Subcutaneous abdominal adipose tissue (tissue), 5 donors: Measurements from ENCODE around the gene KNTC1.
"Not testable (repeated sequence)": the region's sequence is repeated elsewhere in the genome, so short reads cannot be mapped to it uniquely, and the experiment has no call there.

Experiments used
- H3K27ac ChIP-seq: one replicate; pipeline ENCODE4 v1.7.0; 2013; ENCODE audit warnings: low read depth, mild to moderate bottlenecking, inconsistent platforms, low read length, moderate library complexity
- H3K27me3 ChIP-seq, 5 donors: one replicate each; pipeline ENCODE4 v1.7.0; 2013; ENCODE audit warnings: low read length in 5 of 5, inconsistent platforms in 1 of 5; ENCODE audit not compliant: control insufficient read depth in 5 of 5, insufficient read depth in 4 of 5
- H3K36me3 ChIP-seq, 5 donors: one replicate each; pipeline ENCODE4 v1.7.0; 2013; ENCODE audit warnings: low read length in 5 of 5; ENCODE audit not compliant: control insufficient read depth in 5 of 5, insufficient read depth in 5 of 5
- H3K4me1 ChIP-seq, 5 donors: one replicate each; pipeline ENCODE4 v1.7.0; 2013; ENCODE audit warnings: low read length in 5 of 5, mild to moderate bottlenecking in 3 of 5, moderate library complexity in 1 of 5; ENCODE audit not compliant: control insufficient read depth in 5 of 5, insufficient read depth in 5 of 5
- H3K4me3 ChIP-seq, 5 donors: one replicate each; pipeline ENCODE4 v1.7.0; 2013; ENCODE audit warnings: low read length in 5 of 5, low read depth in 1 of 5
- H3K9ac ChIP-seq, 5 donors: one replicate each; pipeline ENCODE4 v1.7.0; 2013; ENCODE audit warnings: low read length in 5 of 5, mild to moderate bottlenecking in 4 of 5, moderate library complexity in 3 of 5
- H3K9me3 ChIP-seq, 5 donors: one replicate each; pipeline ENCODE4 v1.7.0; 2013; ENCODE audit warnings: low read length in 5 of 5; ENCODE audit not compliant: control insufficient read depth in 5 of 5
- donor health status: healthy.
- donor health status: healthy.
- donor health status: healthy.
- donor health status: healthy.
- donor health status: healthy.

KNTC1 gene

DNA sequence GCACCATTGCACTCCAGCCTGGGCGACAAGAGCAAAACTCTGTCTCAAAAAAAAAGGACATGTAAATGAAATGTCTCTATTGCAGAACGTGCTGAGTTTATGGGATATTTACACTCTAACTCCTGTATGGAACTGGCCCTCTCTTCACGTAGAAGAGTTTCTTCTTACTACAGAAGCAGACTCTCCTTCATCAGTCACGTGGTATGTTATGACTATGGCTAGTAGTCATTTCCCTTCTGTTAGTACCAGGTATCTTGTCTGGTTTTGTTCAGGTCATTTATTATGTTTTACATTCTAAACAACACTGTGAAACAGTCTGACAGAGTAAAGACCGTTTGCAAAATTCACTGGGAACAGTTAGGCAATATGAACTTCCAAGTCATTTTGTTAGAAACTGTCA is 20.3 kb downstream of the KNTC1 start:
- Histone ChIP-seq H3K36me3 (peaks cover 4 to 39% (median 24%) of the 10 kb centered on the region in 5 donors), H3K4me3 (no peak overlapping the region), H3K27me3 (no peaks in the 10 kb centered on the region), H3K9ac (no peak overlapping the region), H3K4me1 (no peaks in the 10 kb centered on the region), H3K9me3 (no peaks in the 10 kb centered on the region), H3K27ac (no peak overlapping the region)

DNA sequence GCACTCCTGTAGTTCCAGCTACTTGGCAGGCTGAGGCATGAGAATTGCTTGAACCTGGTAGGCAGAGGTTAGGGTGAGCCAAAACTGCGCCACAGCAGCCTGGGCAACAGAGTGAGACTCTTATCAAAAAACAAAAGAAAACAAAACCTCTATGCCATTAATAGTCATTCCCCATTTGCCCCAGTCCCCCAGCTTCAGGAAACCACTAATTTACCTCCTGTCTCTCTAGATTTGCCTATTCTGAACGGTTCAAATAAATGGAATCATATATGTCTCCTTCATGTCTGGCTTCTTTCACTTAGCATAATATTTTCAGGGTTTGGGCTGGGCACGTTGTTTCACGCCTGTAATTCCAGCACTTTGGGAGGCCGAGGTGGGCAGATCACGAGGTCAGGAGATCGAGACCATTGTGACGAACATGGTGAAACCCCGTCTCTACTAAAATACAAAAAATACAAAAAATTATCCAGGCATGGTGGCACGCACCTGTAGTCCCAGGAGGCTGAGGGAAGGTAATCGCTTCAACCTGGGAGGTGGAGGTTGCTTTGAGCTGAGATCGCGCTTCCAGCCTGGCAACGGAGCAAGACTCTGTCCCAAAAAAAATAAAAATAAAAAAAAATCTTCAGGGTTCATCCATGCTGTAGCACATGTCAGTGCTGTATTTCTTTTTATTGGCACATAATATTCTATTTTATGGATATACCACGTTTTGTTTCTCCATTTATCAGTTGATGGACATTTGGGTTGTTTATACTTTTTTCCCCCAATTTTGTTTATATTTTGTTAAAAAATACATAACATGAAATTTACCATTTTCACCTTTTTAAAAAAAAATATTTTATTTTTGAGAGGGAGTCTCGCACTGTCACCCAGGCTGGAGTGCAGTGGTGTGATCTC is 31.9 kb downstream of the KNTC1 start:
- no peaks in the 10 kb centered on the region for H3K4me1 ChIP-seq
- H3K9ac ChIP-seq = no peak overlapping the region
- H3K4me3 ChIP-seq = no peak overlapping the region
- H3K9me3 ChIP-seq = no peaks in the 10 kb centered on the region
- H3K27me3 ChIP-seq = no peaks in the 10 kb centered on the region
- no peak overlapping the region for H3K27ac ChIP-seq
- peaks cover 4 to 17% (median 6%) of the 10 kb centered on the region in 5 donors for H3K36me3 ChIP-seq

DNA sequence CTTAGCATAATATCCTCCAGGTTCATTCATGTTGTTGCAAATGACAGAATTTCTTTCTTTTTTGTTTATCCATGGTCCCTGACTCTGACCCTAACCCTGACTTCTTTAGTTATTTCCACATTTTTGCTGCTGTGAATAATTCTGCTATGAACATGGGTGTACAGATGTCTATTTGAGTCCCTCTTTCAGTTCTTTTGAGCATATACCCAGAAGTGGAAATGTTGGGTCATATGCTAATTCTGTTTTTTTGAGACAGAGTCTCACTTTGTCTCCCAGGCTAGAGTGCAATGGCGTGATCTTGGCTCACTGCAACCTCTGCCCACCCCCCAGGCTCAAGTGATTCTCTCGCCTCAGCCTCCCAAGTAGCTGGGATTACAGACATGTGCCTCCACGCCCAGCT is 33.1 kb downstream of the KNTC1 start:
- Histone ChIP-seq H3K9me3 (no peaks in the 10 kb centered on the region), H3K4me1 (no peaks in the 10 kb centered on the region), H3K4me3 (no peak overlapping the region), H3K27ac (no peak overlapping the region), H3K27me3 (no peaks in the 10 kb centered on the region), H3K36me3 (peaks cover 4 to 12% (median 6%) of the 10 kb centered on the region in 5 donors), H3K9ac (no peak overlapping the region)

DNA sequence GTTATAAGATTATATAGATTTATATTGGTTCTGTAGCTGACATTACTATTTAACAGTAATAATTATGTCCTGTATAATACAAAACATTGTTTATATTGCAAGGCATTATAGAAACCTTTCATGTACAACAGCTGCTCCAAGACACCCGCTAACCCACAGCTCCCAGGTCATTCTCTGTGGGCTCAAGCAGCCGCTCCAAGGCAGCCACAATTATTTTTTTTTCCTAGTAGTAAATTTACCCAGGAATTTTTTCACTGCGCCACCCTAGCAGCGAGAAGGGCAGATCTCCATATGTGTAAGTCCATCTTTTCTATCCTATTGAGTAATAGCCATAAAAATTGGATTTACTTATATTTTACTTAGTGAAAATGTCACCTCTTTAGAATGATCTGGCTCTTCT is 36.3 kb downstream of the KNTC1 start:
- no peak overlapping the region for H3K9ac ChIP-seq
- H3K4me3 ChIP-seq = no peak overlapping the region
- H3K27me3 ChIP-seq = no peaks in the 10 kb centered on the region
- no peaks in the 10 kb centered on the region for H3K4me1 ChIP-seq
- H3K36me3 ChIP-seq = peaks cover 0 to 8% (median 0%) of the 10 kb centered on the region in 5 donors
- H3K9me3 ChIP-seq = no peaks in the 10 kb centered on the region
- no peak overlapping the region for H3K27ac ChIP-seq

DNA sequence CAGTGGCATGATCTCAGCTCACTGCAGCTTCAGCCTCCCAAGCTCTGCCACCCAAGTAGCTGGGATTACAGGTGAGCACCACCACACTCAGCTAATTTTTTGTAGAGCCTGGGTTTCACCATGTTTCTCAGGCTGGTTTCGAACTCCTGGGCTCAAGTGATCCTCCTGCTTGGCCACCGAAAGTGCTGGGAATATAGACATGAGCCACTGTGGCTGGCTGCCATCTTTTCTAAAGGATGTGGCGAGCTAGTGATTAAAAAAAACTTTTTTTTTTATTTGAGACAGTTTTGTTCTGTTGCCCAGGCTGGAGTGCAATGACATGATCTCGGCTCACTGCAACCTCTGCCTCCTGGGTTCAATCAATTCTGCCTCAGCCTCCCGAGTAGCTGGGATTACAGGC is 39.8 kb downstream of the KNTC1 start:
- H3K36me3 ChIP-seq = peaks cover 0 to 24% (median 5%) of the 10 kb centered on the region in 5 donors

DNA sequence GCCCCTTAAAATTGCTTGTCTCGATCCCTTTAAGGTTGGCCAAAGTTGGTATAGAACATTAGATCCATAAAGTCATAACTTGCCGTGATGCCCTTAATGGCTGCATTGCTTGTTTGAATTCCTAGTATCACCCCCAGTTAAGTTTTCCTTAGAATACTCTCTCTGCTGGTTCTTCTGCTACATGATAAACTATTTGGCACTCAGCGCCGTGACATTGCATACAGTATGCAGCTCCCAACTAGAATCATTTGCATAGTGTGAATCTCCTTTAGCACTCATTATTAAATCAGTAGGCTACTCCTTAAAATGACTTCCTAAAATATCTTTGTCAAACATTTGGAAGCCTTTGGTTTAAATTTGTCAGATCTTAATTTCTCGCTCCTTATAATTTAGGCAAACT is 42.2 kb downstream of the KNTC1 start:
- no peaks in the 10 kb centered on the region for H3K4me1 ChIP-seq
- H3K4me3 ChIP-seq = no peak overlapping the region
- H3K27me3 ChIP-seq = no peaks in the 10 kb centered on the region
- no peak overlapping the region for H3K27ac ChIP-seq
- no peak overlapping the region for H3K9ac ChIP-seq
- no peaks in the 10 kb centered on the region for H3K9me3 ChIP-seq
- H3K36me3 ChIP-seq = peaks cover 5 to 33% (median 13%) of the 10 kb centered on the region in 5 donors

More for the DNA sequence above, 39.8 kb downstream of the KNTC1 start:
- H3K4me3 ChIP-seq, H3K27ac ChIP-seq, H3K9ac ChIP-seq, H3K27me3 ChIP-seq, H3K4me1 ChIP-seq, H3K9me3 ChIP-seq: not testable (repeated sequence)

DNA sequence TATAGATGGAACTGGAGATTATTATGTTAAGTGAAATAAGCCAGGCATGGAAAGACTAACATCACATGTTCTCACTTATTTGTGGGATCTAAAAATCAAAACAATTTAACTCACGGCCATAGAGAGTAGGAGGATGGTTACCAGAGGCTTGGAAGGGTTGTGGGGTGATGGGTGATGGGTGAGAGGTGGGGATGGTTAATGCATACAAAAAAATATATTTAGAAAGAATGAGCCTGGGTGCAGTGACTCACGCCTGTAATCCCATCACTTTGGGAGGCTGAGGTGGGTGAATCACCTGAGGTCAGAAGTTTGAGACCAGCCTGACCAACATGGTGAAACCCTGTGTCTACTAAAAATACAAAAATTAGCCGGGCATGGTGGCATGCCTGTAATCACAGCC is 43.0 kb downstream of the KNTC1 start:
- not testable (repeated sequence) for H3K9me3 ChIP-seq, H3K9ac ChIP-seq, H3K4me3 ChIP-seq, H3K4me1 ChIP-seq, H3K27ac ChIP-seq, H3K27me3 ChIP-seq
- peaks cover 10 to 40% (median 16%) of the 10 kb centered on the region in 5 donors for H3K36me3 ChIP-seq

DNA sequence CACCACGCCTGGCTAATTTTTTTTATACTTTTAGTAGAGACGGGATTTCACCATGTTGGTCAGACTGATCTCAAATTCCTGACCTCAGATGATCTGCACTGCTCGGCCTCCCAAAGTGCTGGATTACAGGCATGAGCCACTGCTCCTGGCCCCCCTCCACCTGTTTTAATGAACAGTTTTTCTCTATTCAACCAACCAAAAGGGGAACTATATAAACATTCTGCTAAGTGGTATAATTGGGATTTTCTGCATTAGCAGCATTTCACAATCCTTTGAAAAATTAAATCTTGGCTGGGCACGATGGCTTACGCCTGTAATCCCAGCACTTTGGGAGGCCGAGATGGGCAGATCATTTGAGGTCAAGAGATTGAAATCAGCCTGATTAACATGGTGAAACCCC is 44.8 kb downstream of the KNTC1 start:
- Histone ChIP-seq H3K4me3 (no peak overlapping the region), H3K36me3 (peaks cover 14 to 51% (median 23%) of the 10 kb centered on the region in 5 donors), H3K4me1 (no peaks in the 10 kb centered on the region), H3K9me3 (no peaks in the 10 kb centered on the region), H3K27me3 (no peaks in the 10 kb centered on the region), H3K9ac (no peak overlapping the region), H3K27ac (no peak overlapping the region)

DNA sequence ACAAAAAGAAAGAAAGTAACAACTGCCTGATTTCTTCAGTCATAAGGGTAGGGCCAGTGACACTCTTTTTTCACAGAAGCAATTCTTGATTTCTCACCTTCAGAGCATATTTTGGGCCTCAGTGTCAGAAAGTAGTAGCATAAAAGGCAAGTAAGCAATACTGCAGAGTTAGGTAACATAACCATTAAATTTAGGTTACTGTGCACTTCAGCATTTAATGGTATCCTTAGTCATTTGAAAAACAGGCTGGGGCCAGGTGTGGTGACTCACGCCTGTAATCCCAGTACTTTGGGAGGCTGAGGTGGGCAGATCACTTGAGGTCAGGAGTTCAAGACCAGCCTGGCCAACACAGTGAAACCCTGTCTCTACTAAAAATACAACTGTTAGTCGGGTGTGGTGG is 56.2 kb downstream of the KNTC1 start:
- H3K9me3 ChIP-seq, H3K4me1 ChIP-seq, H3K4me3 ChIP-seq, H3K9ac ChIP-seq, H3K27me3 ChIP-seq, H3K27ac ChIP-seq: not testable (repeated sequence)
- H3K36me3 ChIP-seq = peaks cover 15 to 40% (median 19%) of the 10 kb centered on the region in 5 donors

DNA sequence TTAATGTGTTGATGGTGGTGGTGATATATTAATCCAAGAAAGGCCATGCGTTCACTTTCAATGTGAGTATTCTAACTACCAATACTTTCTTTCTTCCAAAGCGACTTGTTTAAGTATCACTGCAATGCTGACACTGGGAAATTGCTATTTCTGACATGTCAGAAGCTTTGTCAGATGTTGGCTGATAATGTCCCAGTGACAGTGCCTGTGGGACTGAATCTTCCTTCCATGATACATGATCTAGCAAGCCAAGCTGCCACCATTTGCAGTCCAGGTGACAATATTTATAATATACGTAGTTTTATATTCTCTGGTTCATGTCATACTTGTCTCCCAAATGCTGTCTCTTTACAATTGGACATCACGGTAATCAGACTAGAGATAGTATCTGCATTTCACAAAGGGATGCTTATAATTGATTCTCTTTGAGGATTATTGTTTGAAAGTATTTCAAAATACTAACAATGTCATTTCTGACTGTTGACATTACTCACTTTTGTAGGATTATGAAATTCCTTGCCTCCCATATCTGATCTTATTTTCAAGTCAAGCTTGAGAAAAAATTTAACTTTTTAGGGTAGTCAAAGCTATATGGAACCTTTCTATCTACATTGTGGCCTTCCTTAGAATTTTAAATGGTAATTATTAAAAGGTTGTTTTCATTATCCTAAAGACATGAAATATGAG is 57.3 kb downstream of the KNTC1 start:
- H3K4me3 ChIP-seq = no peak overlapping the region
- no peaks in the 10 kb centered on the region for H3K27me3 ChIP-seq
- H3K4me1 ChIP-seq = no peaks in the 10 kb centered on the region
- peaks cover 16 to 40% (median 19%) of the 10 kb centered on the region in 5 donors for H3K36me3 ChIP-seq
- H3K9ac ChIP-seq = no peak overlapping the region
- H3K27ac ChIP-seq = no peak overlapping the region
- no peaks in the 10 kb centered on the region for H3K9me3 ChIP-seq
